Measurements from ENCODE around the gene CTNNA1. TPM values are rescaled to one million over a fixed set of nuclear protein-coding genes. Genes with fewer than 3 reads are reported as not detected.

The CTNNA1 gene
- total and polyA plus RNA-seq, 2 of the 8 experiments (the other 6 are each of a cell fraction or from before 2014, with no cell fraction given) = 115 to 349 TPM

GRCh38 chr5:138927979-138928378 is 174.8 kb downstream of the CTNNA1 start:
- H3K4me3 ChIP-seq (ENCODE audit: extremely low read depth in 1 of 4, insufficient read depth in 2 of 4, low read depth in 3 of 4, low read length in 4 of 4) = no peak overlapping the region
- peaks cover 30 to 81% (median 56%) of the 10 kb centered on the region in 4 experiments for H3K36me3 ChIP-seq (ENCODE audit: control insufficient read depth in 2 of 4, insufficient read depth in 4 of 4, low read length in 3 of 4)
- H4K5ac ChIP-seq (ENCODE audit: insufficient read length, low read depth, low read length) = no peak overlapping the region
- TF ChIP-seq, protein P1, sequence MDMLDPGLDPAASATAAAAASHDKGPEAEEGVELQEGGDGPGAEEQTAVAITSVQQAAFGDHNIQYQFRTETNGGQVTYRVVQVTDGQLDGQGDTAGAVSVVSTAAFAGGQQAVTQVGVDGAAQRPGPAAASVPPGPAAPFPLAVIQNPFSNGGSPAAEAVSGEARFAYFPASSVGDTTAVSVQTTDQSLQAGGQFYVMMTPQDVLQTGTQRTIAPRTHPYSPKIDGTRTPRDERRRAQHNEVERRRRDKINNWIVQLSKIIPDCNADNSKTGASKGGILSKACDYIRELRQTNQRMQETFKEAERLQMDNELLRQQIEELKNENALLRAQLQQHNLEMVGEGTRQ (IDR thresholded peaks at IDR 0.05; ENCODE audit: low read length) = no peak
- no peak for TF ChIP-seq RFX5 (IDR thresholded peaks at IDR 0.05; ENCODE audit: borderline replicate concordance, low read depth, low read length)
- TF ChIP-seq CREB1 (IDR thresholded peaks at IDR 0.05) = no peak
- TF ChIP-seq TAF7 (optimal IDR thresholded peaks at IDR 0.05; ENCODE audit: borderline replicate concordance, low read depth, low read length) = no peak
- no peak for TF ChIP-seq SIRT6 (IDR thresholded peaks at IDR 0.05; ENCODE audit: low read length)
- no peak for TF ChIP-seq NANOG (IDR thresholded peaks at IDR 0.05; ENCODE audit: insufficient read depth, low read depth, low read length, poor library complexity, severe bottlenecking)
- H3K4ac ChIP-seq (replicated peaks; ENCODE audit: insufficient read length, low read depth, low read length) = no peak overlapping the region
- no peak overlapping the region for H4K91ac ChIP-seq (replicated peaks; ENCODE audit: insufficient read length, low read length)
- H2BK12ac ChIP-seq (ENCODE audit: low read depth, low read length) = no peak overlapping the region
- CTCF ChIA-PET (ENCODE audit: partially characterized antibody) = interaction anchor here (0.6 kb wide), 1 partner anchor 193 kb away, joined by 3 read pairs; no protein-coding TSS in a partner anchor
- H2BK15ac ChIP-seq (ENCODE audit: low read length) = no peak overlapping the region
- H2BK120ac ChIP-seq (replicated peaks; ENCODE audit: low read depth, low read length) = no peak overlapping the region
- DNase-seq (ENCODE audit: low read depth in 1 of 2, low spot score in 2 of 2) (no peak), FAIRE-seq (no peak)
- no peak overlapping the region for H3K4me2 ChIP-seq (ENCODE audit: insufficient read depth in 1 of 2, low read depth in 2 of 2, low read length in 2 of 2)
- no peaks in the 10 kb centered on the region for H3K27me3 ChIP-seq (replicated peaks in 1 of 4; ENCODE audit: control insufficient read depth in 3 of 4, extremely low read depth in 1 of 4, insufficient read depth in 3 of 4, low read length in 3 of 4)
- H2AFZ ChIP-seq (ENCODE audit: low read length) = no peak overlapping the region
- no peaks in the 10 kb centered on the region for H3K9me3 ChIP-seq (ENCODE audit: insufficient read depth in 2 of 2, low read depth in 1 of 2, low read length in 1 of 2)
- no peak overlapping the region for H2BK20ac ChIP-seq (ENCODE audit: low read length)
- H2AK5ac ChIP-seq (ENCODE audit: low read depth, low read length) = no peak overlapping the region
- H4K20me1 ChIP-seq (replicated peaks in 1 of 2; ENCODE audit: control insufficient read depth in 1 of 2, insufficient read depth in 2 of 2, low read length in 2 of 2) = peaks cover 0 to 2% of the 10 kb centered on the region in 2 experiments
- no peak overlapping the region for H3K56ac ChIP-seq (replicated peaks; ENCODE audit: insufficient read length, low read depth, low read length)
- peaks cover 0 to 3% (median 0%) of the 10 kb centered on the region in 4 experiments; a peak in 1 of 7 replicates for H3K4me1 ChIP-seq (replicated peaks in 1 of 4; ENCODE audit: control insufficient read depth in 3 of 4, insufficient read depth in 4 of 4, low read length in 3 of 4)
- no peak overlapping the region for H2BK5ac ChIP-seq (ENCODE audit: low read depth, low read length)
- no peak overlapping the region for H3K9ac ChIP-seq (replicated peaks in 1 of 4; ENCODE audit: extremely low read depth in 1 of 4, low read depth in 3 of 4, low read length in 3 of 4)
- H3K79me1 ChIP-seq (ENCODE audit: low read depth, low read length) = peaks cover 5% of the 10 kb centered on the region; the same call in 1 of the 2 replicates
- H3K23me2 ChIP-seq (ENCODE audit: low read depth, low read length) = no peaks in the 10 kb centered on the region
- H3K79me2 ChIP-seq (ENCODE audit: control insufficient read depth in 1 of 2, insufficient read depth in 2 of 2, low read length in 2 of 2) = no peaks in the 10 kb centered on the region
- no peak overlapping the region for H4K8ac ChIP-seq (ENCODE audit: extremely low read depth, insufficient read depth, low read length)
- H3K14ac ChIP-seq (ENCODE audit: insufficient read length) = no peak overlapping the region
- no peak overlapping the region for H3K23ac ChIP-seq (ENCODE audit: insufficient read length)
- H3K27ac ChIP-seq (ENCODE audit: low read depth, low read length) = no peak overlapping the region
- H3K18ac ChIP-seq (ENCODE audit: extremely low read depth, low read length) = no peak overlapping the region
- 96% methylated on average over 7 of the region's 7 CpGs; no CpG with 5 or more reads in 1 of the 2 experiments for WGBS, 2 experiments (ENCODE audit: extremely low coverage in 1 of 2, insufficient coverage in 1 of 2, insufficient read length in 1 of 2, insufficient replicate concordance in 2 of 2, low coverage in 1 of 2, low lambda C conversion rate in 2 of 2, missing lambda C conversion rate in 1 of 2)
- POLR2A ChIA-PET (ENCODE audit: partially characterized antibody) = no interaction called here
